Caco-2 (cell line): Measurements from ENCODE around the gene SUPT3H. TPM values are rescaled to one million over a fixed set of nuclear protein-coding genes. Genes with fewer than 3 reads are reported as not detected.

Experiments
- BruUV-seq: library from RNA; stranded (reverse); fragments of 400-500 nt; replicated peaks from 2 replicates; lab custom pipeline; 2021; lab: Mats Ljungman, UMichigan
- CTCF ChIA-PET: fragments of 300-600 bp; sonication (Branson Sonifier 250); formaldehyde crosslinking; loops from one replicate; lab custom pipeline; 2022; ENCODE audit warnings: antibody characterized with exemption; lab: Charles Lee
- POLR2A ChIA-PET: fragments of 300-600 bp; sonication (Branson Sonifier 250); formaldehyde crosslinking; loops from one replicate; lab custom pipeline; 2022; ENCODE audit warnings: antibody characterized with exemption; lab: Charles Lee
- DNase-seq, 2 experiments: peaks; one replicate each; pipeline versions ENCODE4 v3.0.0 to v3.0.0-alpha.2; 2020 to 2022
- H3K27me3 ChIP-seq: replicated peaks from 2 replicates; pipeline ENCODE4 v1.6.0; 2011; ENCODE audit warnings: low read length; ENCODE audit not compliant: control insufficient read depth, insufficient read depth
- H3K36me3 ChIP-seq: 2 replicates; pipeline ENCODE4 v1.5.1; 2011; ENCODE audit warnings: low read length; ENCODE audit not compliant: control insufficient read depth, insufficient read depth
- H3K4me1 ChIP-seq: fragments of 250-450 bp; sonication (Bioruptor Pico); 2 replicates; pipeline ENCODE4 v1.5.1; 2020; ENCODE audit warnings: mild to moderate bottlenecking
- H3K4me3 ChIP-seq: 2 replicates; pipeline ENCODE4 v1.5.1; 2011; ENCODE audit warnings: low read depth, mild to moderate bottlenecking, control low read depth, low read length
- H3K9me3 ChIP-seq: fragments of 250-450 bp; sonication (Bioruptor Pico); 2 replicates; pipeline ENCODE4 v1.5.1; 2020; ENCODE audit warnings: mild to moderate bottlenecking, moderate library complexity
- H3K27ac Mint-ChIP-seq: one replicate; pipeline ENCODE4 v1.8.0; 2022; ENCODE audit warnings: mixed read lengths; ENCODE audit not compliant: unreplicated experiment
- H3K27me3 Mint-ChIP-seq: one replicate; pipeline ENCODE4 v1.8.0; 2022; ENCODE audit warnings: mixed read lengths; ENCODE audit not compliant: insufficient read depth, unreplicated experiment
- H3K36me3 Mint-ChIP-seq: one replicate; pipeline ENCODE4 v1.8.0; 2022; ENCODE audit warnings: mild to moderate bottlenecking, mixed read lengths; ENCODE audit not compliant: insufficient read depth, unreplicated experiment
- H3K4me1 Mint-ChIP-seq: one replicate; pipeline ENCODE4 v1.8.0; 2022; ENCODE audit warnings: low read depth, mixed read lengths; ENCODE audit not compliant: unreplicated experiment
- H3K4me3 Mint-ChIP-seq: one replicate; pipeline ENCODE4 v1.8.0; 2022; ENCODE audit warnings: mild to moderate bottlenecking, moderate library complexity, mixed read lengths; ENCODE audit not compliant: unreplicated experiment
- H3K9me3 Mint-ChIP-seq: one replicate; pipeline ENCODE4 v1.8.0; 2022; ENCODE audit warnings: mixed read lengths; ENCODE audit not compliant: unreplicated experiment
- intact Hi-C: fragments of 100-400 bp; cut with micrococcal nuclease; formaldehyde crosslinking; loops from one replicate; pipeline ENCODE4 v1.10.0; 2022; ENCODE audit not compliant: unreplicated experiment
- total RNA-seq: library from RNA; stranded (reverse); gene quantifications from 2 replicates; pipeline ENCODE4 v1.2.3, GENCODE V29; 2022
- TF ChIP-seq, protein P1 (sequence below), 2 experiments: fragments of 200-600 bp in 1 of 2; IDR thresholded peaks; 1 replicate in 1 of 2; 2 replicates in 1 of 2; pipeline versions ENCODE4 v1.5.1 to v1.8.0; 2011 to 2022; ENCODE audit warnings: antibody characterized with exemption in 1 of 2, control low read depth in 1 of 2, inconsistent platforms in 1 of 2, low read depth in 1 of 2, low read length in 1 of 2, mild to moderate bottlenecking in 1 of 2, moderate library complexity in 1 of 2; ENCODE audit not compliant: insufficient read depth in 1 of 2, severe bottlenecking in 1 of 2, unreplicated experiment in 1 of 2

Gene SUPT3H
- total RNA-seq, 1 experiment from 2014 or later: 13.2 TPM

DNA sequence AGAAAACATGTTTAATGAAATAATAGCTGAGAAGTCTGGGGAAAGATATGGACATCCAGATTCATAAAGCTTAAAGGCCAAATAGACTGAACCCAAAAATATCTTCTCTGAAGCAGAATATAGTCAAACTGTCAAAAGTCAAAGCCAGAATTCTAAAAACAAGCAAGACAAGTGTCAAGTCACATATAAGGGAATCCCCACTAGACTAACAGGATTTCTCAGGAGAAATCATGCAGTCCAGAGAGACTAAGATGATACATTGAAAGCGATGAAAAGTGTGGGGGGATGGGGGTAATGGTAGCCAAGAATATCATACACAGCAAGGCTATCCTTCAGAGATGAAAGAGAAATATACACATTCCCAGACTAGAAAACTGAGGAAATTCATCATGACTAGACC is 162.0 kb downstream of the SUPT3H start:
- BruUV-seq: no TSS peak
- Histone ChIP-seq H3K4me3 (no peak overlapping the region), H3K9me3 (no peaks in the 10 kb centered on the region), H3K36me3 (no peaks in the 10 kb centered on the region), H3K4me1 (peaks cover 6% of the 10 kb centered on the region; the same call in 1 of the 2 replicates), H3K27me3 (no peaks in the 10 kb centered on the region)
- H3K27ac Mint-ChIP-seq: no peak overlapping the region
- H3K36me3 Mint-ChIP-seq: no peaks in the 10 kb centered on the region
- TF ChIP-seq, protein P1, sequence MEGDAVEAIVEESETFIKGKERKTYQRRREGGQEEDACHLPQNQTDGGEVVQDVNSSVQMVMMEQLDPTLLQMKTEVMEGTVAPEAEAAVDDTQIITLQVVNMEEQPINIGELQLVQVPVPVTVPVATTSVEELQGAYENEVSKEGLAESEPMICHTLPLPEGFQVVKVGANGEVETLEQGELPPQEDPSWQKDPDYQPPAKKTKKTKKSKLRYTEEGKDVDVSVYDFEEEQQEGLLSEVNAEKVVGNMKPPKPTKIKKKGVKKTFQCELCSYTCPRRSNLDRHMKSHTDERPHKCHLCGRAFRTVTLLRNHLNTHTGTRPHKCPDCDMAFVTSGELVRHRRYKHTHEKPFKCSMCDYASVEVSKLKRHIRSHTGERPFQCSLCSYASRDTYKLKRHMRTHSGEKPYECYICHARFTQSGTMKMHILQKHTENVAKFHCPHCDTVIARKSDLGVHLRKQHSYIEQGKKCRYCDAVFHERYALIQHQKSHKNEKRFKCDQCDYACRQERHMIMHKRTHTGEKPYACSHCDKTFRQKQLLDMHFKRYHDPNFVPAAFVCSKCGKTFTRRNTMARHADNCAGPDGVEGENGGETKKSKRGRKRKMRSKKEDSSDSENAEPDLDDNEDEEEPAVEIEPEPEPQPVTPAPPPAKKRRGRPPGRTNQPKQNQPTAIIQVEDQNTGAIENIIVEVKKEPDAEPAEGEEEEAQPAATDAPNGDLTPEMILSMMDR (IDR thresholded peaks at IDR 0.05; ENCODE audit: insufficient read depth in 1 of 2, low read depth in 1 of 2, low read length in 1 of 2, severe bottlenecking in 1 of 2, unreplicated experiment in 1 of 2): no peak
- no peak overlapping the region for H3K4me3 Mint-ChIP-seq
- no peaks in the 10 kb centered on the region for H3K27me3 Mint-ChIP-seq
- no peak for DNase-seq
- ChIA-PET POLR2A (no interaction called here), CTCF (no interaction called here)
- intact Hi-C loops: no loop called here
- peaks cover 27% of the 10 kb centered on the region for H3K9me3 Mint-ChIP-seq
- peaks cover 8% of the 10 kb centered on the region for H3K4me1 Mint-ChIP-seq

DNA sequence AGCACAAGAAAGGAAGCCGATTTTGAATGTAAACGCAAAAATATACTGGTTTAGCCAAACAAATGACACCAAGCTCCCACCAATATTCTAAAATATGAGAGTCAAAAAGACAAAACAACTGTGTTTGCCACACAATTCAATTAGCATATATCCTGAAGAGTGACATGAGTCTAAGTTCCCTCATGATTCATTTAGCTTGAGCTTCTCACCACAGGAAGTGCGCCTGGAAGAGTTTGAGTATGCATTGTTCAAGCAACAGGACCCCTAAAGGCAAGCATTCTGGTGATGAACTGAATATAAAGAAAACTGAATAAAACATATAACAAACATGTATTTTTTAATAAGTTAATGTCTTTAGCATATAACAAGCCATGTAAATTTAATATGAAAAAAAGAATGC is 164.8 kb downstream of the SUPT3H start:
- Histone ChIP-seq H3K9me3 (no peaks in the 10 kb centered on the region), H3K27me3 (no peaks in the 10 kb centered on the region), H3K4me3 (no peak overlapping the region), H3K36me3 (no peaks in the 10 kb centered on the region), H3K4me1 (no peaks in the 10 kb centered on the region)
- H3K4me3 Mint-ChIP-seq: no peak overlapping the region
- H3K27me3 Mint-ChIP-seq: no peaks in the 10 kb centered on the region
- intact Hi-C loops: no loop called here
- BruUV-seq: no TSS peak
- H3K9me3 Mint-ChIP-seq: peaks cover 18% of the 10 kb centered on the region
- ChIA-PET CTCF (no interaction called here), POLR2A (no interaction called here)
- TF ChIP-seq, protein P1 (IDR thresholded peaks at IDR 0.05; ENCODE audit: insufficient read depth in 1 of 2, low read depth in 1 of 2, low read length in 1 of 2, severe bottlenecking in 1 of 2, unreplicated experiment in 1 of 2): no peak
- no peak for DNase-seq
- no peaks in the 10 kb centered on the region for H3K4me1 Mint-ChIP-seq
- no peak overlapping the region for H3K27ac Mint-ChIP-seq
- H3K36me3 Mint-ChIP-seq: no peaks in the 10 kb centered on the region

DNA sequence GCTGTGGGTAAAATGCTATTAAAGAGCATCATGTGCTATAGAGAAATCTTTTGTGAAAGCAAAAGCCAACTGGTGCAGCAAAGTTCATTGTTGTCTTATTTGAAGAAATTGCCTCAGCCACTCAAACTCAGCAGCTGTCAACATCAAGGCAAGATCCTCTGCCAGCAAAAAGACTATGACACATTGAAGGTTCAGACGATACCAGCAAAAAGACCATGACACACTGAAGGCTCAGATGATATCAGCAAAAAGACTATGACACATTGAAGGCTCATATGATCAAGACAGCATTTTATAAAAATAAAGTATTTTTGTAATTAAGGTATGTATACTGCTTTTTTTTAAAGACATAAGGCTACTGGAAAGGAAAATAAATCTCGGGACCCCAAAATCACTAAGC is 168.0 kb downstream of the SUPT3H start:
- no peak overlapping the region for H3K4me3 ChIP-seq
- H3K4me1 Mint-ChIP-seq: peaks cover 13% of the 10 kb centered on the region
- no peaks in the 10 kb centered on the region for H3K36me3 ChIP-seq
- ChIA-PET CTCF (no interaction called here), POLR2A (no interaction called here)
- no peak overlapping the region for H3K27ac Mint-ChIP-seq
- TF ChIP-seq, protein P1 (IDR thresholded peaks at IDR 0.05; ENCODE audit: insufficient read depth in 1 of 2, low read depth in 1 of 2, low read length in 1 of 2, severe bottlenecking in 1 of 2, unreplicated experiment in 1 of 2): no peak
- no peaks in the 10 kb centered on the region for H3K27me3 Mint-ChIP-seq
- intact Hi-C loops: no loop called here
- no peak for DNase-seq
- H3K36me3 Mint-ChIP-seq: no peaks in the 10 kb centered on the region
- no peak overlapping the region for H3K4me3 Mint-ChIP-seq
- no TSS peak for BruUV-seq
- peaks cover 4% of the 10 kb centered on the region; the same call in 1 of the 2 replicates for H3K4me1 ChIP-seq
- H3K27me3 ChIP-seq: no peaks in the 10 kb centered on the region
- no peaks in the 10 kb centered on the region for H3K9me3 ChIP-seq
- H3K9me3 Mint-ChIP-seq: peaks cover 9% of the 10 kb centered on the region
